ENCODE data around the gene MTRF1L. TPM values are rescaled to one million over a fixed set of nuclear protein-coding genes. Genes with fewer than 3 reads are reported as not detected.

MTRF1L gene
- polyA plus RNA-seq, 3 donors, result 8.2 to 12.8 (median 10.8) TPM

- WGBS (ENCODE audit: insufficient coverage), result no CpG with 5 or more reads among the region's 2 CpGs
- Histone ChIP-seq H3K9ac (ENCODE audit: insufficient read depth, low read length, poor library complexity, severe bottlenecking) (no peak overlapping the region), H3K4me2 (replicated peaks; ENCODE audit: extremely low read depth, low read length, poor library complexity, severe bottlenecking) (no peak overlapping the region), H2AFZ (ENCODE audit: insufficient read depth, low read depth, low read length, poor library complexity, severe bottlenecking) (no peak overlapping the region), H3K4me3 (replicated peaks in 1 of 3; ENCODE audit: low read depth in 2 of 3, low read length in 3 of 3) (no peak overlapping the region), H3K27me3 (ENCODE audit: control insufficient read depth in 2 of 2, insufficient read depth in 2 of 2, low read length in 2 of 2) (no peaks in the 10 kb centered on the region), H3K9me3 (replicated peaks in 1 of 2; ENCODE audit: control insufficient read depth in 1 of 2, insufficient read depth in 1 of 2, low read length in 2 of 2) (no peaks in the 10 kb centered on the region), H3K36me3 (replicated peaks in 1 of 2; ENCODE audit: control insufficient read depth in 1 of 2, insufficient read depth in 2 of 2, low read length in 2 of 2) (no peaks in the 10 kb centered on the region), H3K4me1 (ENCODE audit: control insufficient read depth in 1 of 2, insufficient read depth in 2 of 2, low read length in 2 of 2) (no peaks in the 10 kb centered on the region), H3K79me2 (ENCODE audit: insufficient read depth, low read length) (no peaks in the 10 kb centered on the region), H4K20me1 (ENCODE audit: insufficient read depth, low read length) (no peaks in the 10 kb centered on the region), H3K27ac (ENCODE audit: low read depth in 1 of 2, low read length in 2 of 2) (no peak overlapping the region)
- DNase-seq, result no peak
- Mint-ChIP-seq H3K27me3 (ENCODE audit: low read depth in 3 of 3) (peaks cover 0 to 3% (median 0%) of the 10 kb centered on the region in 3 donors), H3K4me3 (no peak overlapping the region), H3K36me3 (no peaks in the 10 kb centered on the region), H3K4me1 (peaks cover 3% of the 10 kb centered on the region), H3K9me3 (no peaks in the 10 kb centered on the region), H3K27ac (no peak overlapping the region)
- no peak for TF ChIP-seq CTCF (IDR thresholded peaks at IDR 0.05)
- intact Hi-C loops (cut with micrococcal nuclease), result no loop called here
Observed at GRCh38 chr6:153028286-153028685, 25.8 kb upstream of the MTRF1L start.

- H3K27me3 Mint-ChIP-seq (ENCODE audit: low read depth in 3 of 3), result peaks cover 0 to 3% (median 0%) of the 10 kb centered on the region in 3 donors
- H3K4me3 Mint-ChIP-seq, result no peak overlapping the region
- Histone ChIP-seq H3K27ac (ENCODE audit: low read depth in 1 of 2, low read length in 2 of 2) (no peak overlapping the region), H3K4me3 (replicated peaks in 1 of 3; ENCODE audit: low read depth in 2 of 3, low read length in 3 of 3) (no peak overlapping the region), H3K9me3 (replicated peaks in 1 of 2; ENCODE audit: control insufficient read depth in 1 of 2, insufficient read depth in 1 of 2, low read length in 2 of 2) (no peaks in the 10 kb centered on the region), H3K4me1 (ENCODE audit: control insufficient read depth in 1 of 2, insufficient read depth in 2 of 2, low read length in 2 of 2) (no peaks in the 10 kb centered on the region), H3K79me2 (ENCODE audit: insufficient read depth, low read length) (no peaks in the 10 kb centered on the region), H4K20me1 (ENCODE audit: insufficient read depth, low read length) (no peaks in the 10 kb centered on the region), H3K27me3 (ENCODE audit: control insufficient read depth in 2 of 2, insufficient read depth in 2 of 2, low read length in 2 of 2) (no peaks in the 10 kb centered on the region), H3K9ac (ENCODE audit: insufficient read depth, low read length, poor library complexity, severe bottlenecking) (no peak overlapping the region), H2AFZ (ENCODE audit: insufficient read depth, low read depth, low read length, poor library complexity, severe bottlenecking) (no peak overlapping the region), H3K36me3 (replicated peaks in 1 of 2; ENCODE audit: control insufficient read depth in 1 of 2, insufficient read depth in 2 of 2, low read length in 2 of 2) (no peaks in the 10 kb centered on the region), H3K4me2 (replicated peaks; ENCODE audit: extremely low read depth, low read length, poor library complexity, severe bottlenecking) (no peak overlapping the region)
- no peaks in the 10 kb centered on the region for H3K9me3 Mint-ChIP-seq
- no peaks in the 10 kb centered on the region for H3K36me3 Mint-ChIP-seq
- intact Hi-C loops (cut with micrococcal nuclease), result no loop called here
- peaks cover 3% of the 10 kb centered on the region for H3K4me1 Mint-ChIP-seq
- no peak for DNase-seq
- TF ChIP-seq CTCF (IDR thresholded peaks at IDR 0.05), result no peak
- no CpG with 5 or more reads among the region's 4 CpGs for WGBS (ENCODE audit: insufficient coverage)
- no peak overlapping the region for H3K27ac Mint-ChIP-seq
Observed at GRCh38 chr6:153027480-153027879, 25.0 kb upstream of the MTRF1L start.
